NCI-H2029 treated with DMSO at 0.1 percent for 48 hours (cell line): ENCODE results near the gene CDC42EP3.

Experiments used
- DNase-seq: peaks from one replicate; lab custom pipeline; 2025; lab: John Stamatoyannopoulos, UW

Gene CDC42EP3

GRCh38 chr2:37636381-37637066 is 34.9 kb downstream of the CDC42EP3 start:
- no peak for DNase-seq

GRCh38 chr2:37635504-37636380 is 35.7 kb downstream of the CDC42EP3 start:
- DNase-seq = no peak

- no peak for DNase-seq
Observed at GRCh38 chr2:37634914-37635503, 36.4 kb downstream of the CDC42EP3 start.

GRCh38 chr2:37633845-37634244 is 37.6 kb downstream of the CDC42EP3 start:
- no peak for DNase-seq

- no peak for DNase-seq
Observed at GRCh38 chr2:37633234-37633633, 38.2 kb downstream of the CDC42EP3 start.

- DNase-seq = no peak
Observed at GRCh38 chr2:37632310-37632709, 39.1 kb downstream of the CDC42EP3 start.

- no peak for DNase-seq
Observed at GRCh38 chr2:37631698-37632097, 39.7 kb downstream of the CDC42EP3 start.

- peak; percentile 34 for DNase-seq
Observed at GRCh38 chr2:37631292-37631691, 40.1 kb downstream of the CDC42EP3 start.

- no peak for DNase-seq
Observed at GRCh38 chr2:37630776-37631175, 40.7 kb downstream of the CDC42EP3 start.

- no peak for DNase-seq
Observed at GRCh38 chr2:37630301-37630700, 41.1 kb downstream of the CDC42EP3 start.

GRCh38 chr2:37629529-37629928 is 41.9 kb downstream of the CDC42EP3 start:
- no peak for DNase-seq

- no peak for DNase-seq
Observed at GRCh38 chr2:37627710-37628109, 43.7 kb downstream of the CDC42EP3 start.

GRCh38 chr2:37625796-37626571 is 45.5 kb downstream of the CDC42EP3 start:
- no peak for DNase-seq

GRCh38 chr2:37625156-37625555 is 46.3 kb downstream of the CDC42EP3 start:
- no peak for DNase-seq

- DNase-seq = no peak
Observed at GRCh38 chr2:37623971-37624900, 47.2 kb downstream of the CDC42EP3 start.

GRCh38 chr2:37623406-37623805 is 48.0 kb downstream of the CDC42EP3 start:
- no peak for DNase-seq

GRCh38 chr2:37622450-37623100 is 48.9 kb downstream of the CDC42EP3 start:
- no peak for DNase-seq

- DNase-seq = no peak
Observed at GRCh38 chr2:37621199-37621598, 50.2 kb downstream of the CDC42EP3 start.

- DNase-seq = no peak
Observed at GRCh38 chr2:37619959-37620300, 51.5 kb downstream of the CDC42EP3 start.

GRCh38 chr2:37619230-37619958 is 52.0 kb downstream of the CDC42EP3 start:
- DNase-seq = no peak
